Vagina (tissue), 2 donors: ENCODE measurements around the gene ASPSCR1. TPM values are rescaled to one million over a fixed set of nuclear protein-coding genes. Genes with fewer than 3 reads are reported as not detected.
A peak's percentile ranks its signal among the peaks of the same experiment; 100 is the strongest.

Source experiments
- DNase-seq, 2 donors: peaks; one replicate each; pipeline ENCODE4 v3.0.0-alpha.2; 2017; ENCODE audit errors: extremely low spot score in 2 of 2
- H3K27ac ChIP-seq: fragments of 200-600 bp; sonication (generic); one replicate; pipeline ENCODE4 v1.5.1; 2019
- H3K27me3 ChIP-seq: fragments of 200-600 bp; sonication (generic); one replicate; pipeline ENCODE4 v1.5.1; 2019
- H3K36me3 ChIP-seq, 2 donors: fragments of 200-600 bp; sonication (generic); one replicate each; pipeline ENCODE4 v1.5.1; 2017 to 2019
- H3K4me1 ChIP-seq: fragments of 200-600 bp; sonication (generic); one replicate; pipeline ENCODE4 v1.5.1; 2019
- H3K4me3 ChIP-seq, 2 donors: fragments of 200-600 bp; sonication (generic); 1 replicate in 1 of 2; 2 replicates in 1 of 2; pipeline ENCODE4 v1.5.1; 2016 to 2019
- H3K9me3 ChIP-seq: fragments of 200-600 bp; sonication (generic); one replicate; pipeline ENCODE4 v1.5.1; 2019
- CTCF ChIP-seq, 3 experiments: fragments of 450-650 bp in 2 of 3; fragments of 200-600 bp in 1 of 3; sonication (generic) in 1 of 3; IDR thresholded peaks; one replicate each; pipeline ENCODE4 v1.5.1; 2017 to 2019; ENCODE audit warnings: antibody characterized with exemption in 3 of 3, mild to moderate bottlenecking in 2 of 3, moderate library complexity in 2 of 3
- POLR2A ChIP-seq, 2 donors: fragments of 450-650 bp; IDR thresholded peaks; one replicate each; pipeline ENCODE4 v1.6.1; 2017; ENCODE audit warnings: antibody characterized with exemption in 2 of 2, mild to moderate bottlenecking in 2 of 2, moderate library complexity in 2 of 2
- POLR2AphosphoS5 ChIP-seq, 2 donors: sonication (generic); formaldehyde crosslinking; IDR thresholded peaks; one replicate each; pipeline ENCODE4 v1.9.0; 2017; ENCODE audit warnings: antibody characterized with exemption in 2 of 2, mild to moderate bottlenecking in 2 of 2, low read depth in 1 of 2; ENCODE audit not compliant: insufficient read depth in 1 of 2
- intact Hi-C: fragments of 100-400 bp; cut with DNase I; formaldehyde crosslinking; loops from one replicate; pipeline ENCODE4 v1.15.1; 2023
- total RNA-seq: library from RNA; depleted of rRNA; stranded (reverse); fragments of >200 nt; gene quantifications from one replicate; pipeline ENCODE4 v1.2.3, GENCODE V29; 2016

Gene ASPSCR1
- total RNA-seq, 1 donor from 2014 or later, result 31.2 TPM

DNA sequence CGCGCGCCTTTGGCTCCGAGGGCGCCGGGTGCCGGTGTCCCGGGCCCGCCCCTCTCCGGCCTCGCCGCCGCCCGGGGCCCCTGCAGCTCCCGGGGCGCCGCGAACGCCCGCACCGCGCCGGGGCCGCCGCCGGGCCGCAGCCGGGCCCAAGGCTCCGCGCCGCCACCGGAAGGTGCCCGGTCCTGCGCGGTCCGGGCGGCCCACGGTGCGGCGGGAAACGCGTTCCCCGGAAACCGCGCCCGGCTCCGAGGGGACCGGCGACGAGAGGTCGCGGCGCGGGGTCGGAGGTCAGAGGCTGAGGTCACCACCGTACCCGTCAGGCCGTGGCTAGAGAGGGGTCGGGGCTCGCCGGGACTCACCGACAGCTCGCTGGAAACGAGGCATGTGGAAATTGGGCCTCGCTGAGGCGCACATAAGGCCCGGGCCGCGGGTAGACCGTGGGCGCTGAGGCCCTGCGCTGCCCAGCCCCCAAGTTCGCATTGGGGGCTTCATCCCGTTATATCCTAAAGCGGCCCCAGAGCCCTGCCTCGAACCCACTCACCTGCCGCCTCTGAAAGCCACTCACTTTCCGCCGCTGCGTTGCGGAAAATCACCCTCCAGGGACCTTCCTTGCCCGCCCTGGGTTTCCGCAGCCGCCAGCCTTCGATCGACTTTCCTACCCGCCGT lies 88.3 kb downstream of the ASPSCR1 start, which contains the start of gene DUS1L:
DUS1L (minus strand) TSS at position 167 of the 666 bp plus-strand sequence. CDS start 745 bp downstream, outside the sequence.
- Histone ChIP-seq H3K4me3 (peak within 1 kb of the TSS; percentile 81 to 92), H3K36me3 (peaks cover 0 to 27% of the 10 kb centered on the region in 2 donors), H3K4me1 (peaks cover 30% of the 10 kb centered on the region), H3K9me3 (no peaks in the 10 kb centered on the region), H3K27me3 (no peaks in the 10 kb centered on the region), H3K27ac (peak within 1 kb of the TSS; percentile 94)
- intact Hi-C loops, result no loop called here
- DNase-seq, result no peak
- TF ChIP-seq POLR2A (IDR thresholded peaks at IDR 0.05) (peak in 1 of 2 donors; percentile 20), CTCF (IDR thresholded peaks at IDR 0.05) (no peak), POLR2AphosphoS5 (IDR thresholded peaks at IDR 0.05; ENCODE audit: insufficient read depth in 1 of 2, low read depth in 1 of 2) (peak in 1 of 2 donors; percentile 64)

Other genes starting within 250 kb of the ASPSCR1 start
- not detected for gene GCGR, start 173.5 kb upstream of the ASPSCR1 start, total RNA-seq
- 64.1 TPM for gene MCRIP1, start 144.3 kb upstream of the ASPSCR1 start, total RNA-seq
- gene PPP1R27, start 142.6 kb upstream of the ASPSCR1 start, total RNA-seq, result not detected
- gene P4HB, start 117.1 kb upstream of the ASPSCR1 start, total RNA-seq, result 463 TPM
- gene ARHGDIA, start 106.3 kb upstream of the ASPSCR1 start, total RNA-seq, result 120 TPM
- gene ALYREF, start 86.0 kb upstream of the ASPSCR1 start, total RNA-seq, result 78.8 TPM
- 135 TPM for gene ANAPC11, start 85.9 kb upstream of the ASPSCR1 start, total RNA-seq
- gene NPB, start 75.4 kb upstream of the ASPSCR1 start, total RNA-seq, result 4.7 TPM
- 28.0 TPM for gene PCYT2, start 66.2 kb upstream of the ASPSCR1 start, total RNA-seq
- gene SIRT7, start 59.5 kb upstream of the ASPSCR1 start, total RNA-seq, result 47.9 TPM
- 18.9 TPM for gene MAFG, start 49.9 kb upstream of the ASPSCR1 start, total RNA-seq
- gene PYCR1, start 40.3 kb upstream of the ASPSCR1 start, total RNA-seq, result 9.1 TPM
- not detected for gene MYADML2, start 30.4 kb upstream of the ASPSCR1 start, total RNA-seq
- not detected for gene NOTUM, start 16.4 kb upstream of the ASPSCR1 start, total RNA-seq
- gene CENPX, start 45.2 kb downstream of the ASPSCR1 start, total RNA-seq, result 101 TPM
- gene LRRC45, start 45.7 kb downstream of the ASPSCR1 start, total RNA-seq, result 14.0 TPM
- gene RAC3, start 54.0 kb downstream of the ASPSCR1 start, total RNA-seq, result 12.8 TPM
- gene DCXR, start 60.1 kb downstream of the ASPSCR1 start, total RNA-seq, result 106 TPM
- 61.4 TPM for gene RFNG, start 74.2 kb downstream of the ASPSCR1 start, total RNA-seq
- 80.3 TPM for gene GPS1, start 74.3 kb downstream of the ASPSCR1 start, total RNA-seq
- 72.4 TPM for gene DUS1L, start 88.2 kb downstream of the ASPSCR1 start, total RNA-seq
- gene FASN, start 120.6 kb downstream of the ASPSCR1 start, total RNA-seq, result 127 TPM
- gene CCDC57, start 235.2 kb downstream of the ASPSCR1 start, total RNA-seq, result 26.5 TPM